B cell (primary cell): ENCODE results near the gene GTF2H4. TPM values are rescaled to one million over a fixed set of nuclear protein-coding genes. Genes with fewer than 3 reads are reported as not detected.

Experiments
- ATAC-seq: fragments of 200-7000 bp; cut with Tn5 transposase; one replicate; pipeline ENCODE4 v1.10.0; 2021; ENCODE audit warnings: low read depth, mild to moderate bottlenecking, moderate number of reproducible peaks, moderate library complexity
- CTCF ChIA-PET: fragments of 350-600 bp; sonication (Branson Sonifier 250); formaldehyde crosslinking; loops from one replicate; lab custom pipeline; 2021; ENCODE audit warnings: antibody characterized with exemption, inconsistent platforms; lab: Charles Lee
- POLR2A ChIA-PET: fragments of 350-600 bp; sonication (Branson Sonifier 250); formaldehyde crosslinking; loops from one replicate; lab custom pipeline; 2021; ENCODE audit warnings: antibody characterized with exemption; lab: Charles Lee
- DNase-seq: peaks from one replicate; pipeline ENCODE4 v3.0.0; 2013
- H2AFZ ChIP-seq: 2 replicates; pipeline ENCODE4 v1.6.1; 2012; ENCODE audit warnings: mild to moderate bottlenecking, low read depth, low read length; ENCODE audit not compliant: insufficient read depth, poor library complexity, severe bottlenecking
- H3K27ac ChIP-seq, 2 donors: 1 replicate in 1 of 2; 2 replicates in 1 of 2; pipeline ENCODE4 v1.5.1; 2012 to 2013; ENCODE audit warnings: low read length in 2 of 2, mild to moderate bottlenecking in 2 of 2, moderate library complexity in 1 of 2
- H3K27me3 ChIP-seq, 4 experiments: fragments of 200-600 bp in 1 of 4; sonication (generic) in 1 of 4; replicated peaks in 1 of 4; 1 replicate in 2 of 4; 2 replicates in 2 of 4; pipeline versions ENCODE4 v1.6.1 to v1.7.0; 2013 to 2016; ENCODE audit warnings: low read length in 3 of 4, mild to moderate bottlenecking in 2 of 4, mixed read lengths in 1 of 4, moderate library complexity in 1 of 4; ENCODE audit not compliant: insufficient read depth in 4 of 4, control insufficient read depth in 3 of 4; ENCODE audit errors: control extremely low read depth in 1 of 4
- H3K36me3 ChIP-seq, 2 experiments: replicated peaks in 1 of 2; 1 replicate in 1 of 2; 2 replicates in 1 of 2; pipeline versions ENCODE4 v1.6.1 to v1.7.1; 2013; ENCODE audit warnings: low read length in 1 of 2; ENCODE audit not compliant: insufficient read depth in 2 of 2, control insufficient read depth in 1 of 2; ENCODE audit errors: control extremely low read depth in 1 of 2, extremely low read depth in 1 of 2
- H3K4me1 ChIP-seq, 2 donors: fragments of 200-600 bp in 1 of 2; sonication (generic) in 1 of 2; 1 replicate in 1 of 2; 2 replicates in 1 of 2; pipeline versions ENCODE4 v1.5.1 to v1.6.1; 2013 to 2017; ENCODE audit warnings: low read length in 2 of 2; ENCODE audit not compliant: control insufficient read depth in 2 of 2, insufficient read depth in 2 of 2
- H3K4me2 ChIP-seq: replicated peaks from 2 replicates; pipeline ENCODE3; 2012; ENCODE audit warnings: mild to moderate bottlenecking, low read depth, low read length; ENCODE audit not compliant: poor library complexity, severe bottlenecking
- H3K4me3 ChIP-seq, 5 experiments: fragments of 200-600 bp in 1 of 5; sonication (generic) in 1 of 5; 1 replicate in 3 of 5; 2 replicates in 2 of 5; pipeline versions ENCODE4 v1.5.1 to v1.7.0; 2011 to 2016; ENCODE audit warnings: low read length in 4 of 5, mild to moderate bottlenecking in 4 of 5, low read depth in 2 of 5, control low read depth in 1 of 5, moderate library complexity in 1 of 5; ENCODE audit not compliant: insufficient read depth in 1 of 5; ENCODE audit errors: control extremely low read depth in 1 of 5, extremely low read depth in 1 of 5
- H3K79me2 ChIP-seq: fragments of 200-600 bp; sonication (generic); one replicate; pipeline ENCODE4 v1.6.0; 2016; ENCODE audit warnings: low read length; ENCODE audit not compliant: control insufficient read depth, insufficient read depth
- H3K9ac ChIP-seq: fragments of 200-600 bp; sonication (generic); 2 replicates; pipeline ENCODE4 v1.6.1; 2017; ENCODE audit warnings: mild to moderate bottlenecking, low read length, moderate library complexity
- H3K9me3 ChIP-seq, 3 donors: one replicate each; pipeline versions ENCODE4 v1.6.1 to v1.7.1; 2013; ENCODE audit warnings: low read length in 2 of 3; ENCODE audit not compliant: control insufficient read depth in 2 of 3, insufficient read depth in 1 of 3; ENCODE audit errors: control extremely low read depth in 1 of 3
- H4K20me1 ChIP-seq: 2 replicates; pipeline ENCODE4 v1.6.0; 2012; ENCODE audit warnings: mild to moderate bottlenecking, low read length; ENCODE audit not compliant: insufficient read depth, control insufficient read depth, poor library complexity, severe bottlenecking
- H3K27ac Mint-ChIP-seq: one replicate; pipeline ENCODE4 v1.8.0; 2021; ENCODE audit warnings: mixed read lengths
- H3K27me3 Mint-ChIP-seq: one replicate; pipeline ENCODE4 v1.8.0; 2021; ENCODE audit warnings: mixed read lengths
- H3K4me1 Mint-ChIP-seq: one replicate; pipeline ENCODE4 v1.8.0; 2021; ENCODE audit warnings: mixed read lengths
- H3K4me3 Mint-ChIP-seq: one replicate; pipeline ENCODE4 v1.8.0; 2021; ENCODE audit warnings: mixed read lengths
- H3K9me3 Mint-ChIP-seq: one replicate; pipeline ENCODE4 v1.8.0; 2022; ENCODE audit warnings: mixed read lengths; ENCODE audit not compliant: insufficient read depth
- EZH2 ChIP-seq: IDR thresholded peaks from 2 replicates; pipeline ENCODE4 v1.6.1; 2012; ENCODE audit warnings: borderline replicate concordance, low read depth, mild to moderate bottlenecking, moderate library complexity, low read length; ENCODE audit not compliant: insufficient read depth, poor library complexity, severe bottlenecking
- WGBS: methylation state at CpG from one replicate; pipeline ENCODE4 v1.1.5; 2013; ENCODE audit warnings: missing lambda C conversion rate; ENCODE audit not compliant: insufficient coverage; 5-methylcytosine and 5-hydroxymethylcytosine counted together
- intact Hi-C: fragments of 100-400 bp; cut with micrococcal nuclease; formaldehyde crosslinking; loops from one replicate; pipeline ENCODE4 v1.10.0; 2022
- polyA plus RNA-seq: library from polyadenylated mRNA; depleted of rRNA; stranded (reverse); fragments of >200 nt; gene quantifications from 2 replicates; pipeline ENCODE4 v1.2.3, GENCODE V29; 2012
- total RNA-seq, 2 donors: library from RNA; stranded (reverse); fragments of 120-200 nt in 1 of 2; gene quantifications; 1 replicate in 1 of 2; 2 replicates in 1 of 2; pipeline versions ENCODE4 v1.2.3 to v1.2.4, GENCODE V29; 2013 to 2022
- TF ChIP-seq, protein P1 (sequence below): fragments of 200-600 bp; IDR thresholded peaks from one replicate; pipeline ENCODE4 v1.8.0; 2022; ENCODE audit warnings: antibody characterized with exemption, mild to moderate bottlenecking

Gene GTF2H4
- total and polyA plus RNA-seq, 2 donors (not counting 1 experiment from before 2014, with no cell fraction given), result 30.2 to 38.4 TPM

GRCh38 chr6:30876039-30876730, 31.8 kb upstream of the GTF2H4 start:
- Mint-ChIP-seq H3K27me3 (peaks cover 8% of the 10 kb centered on the region), H3K9me3 (peaks cover 6% of the 10 kb centered on the region), H3K4me1 (peaks cover 24% of the 10 kb centered on the region), H3K27ac (no peak overlapping the region), H3K4me3 (no peak overlapping the region)
- Histone ChIP-seq H3K4me3 (no peak overlapping the region), H3K4me2 (no peak overlapping the region), H3K9ac (no peak overlapping the region), H3K9me3 (peaks cover 0 to 7% (median 2%) of the 10 kb centered on the region in 3 donors), H3K79me2 (no peaks in the 10 kb centered on the region), H3K36me3 (no peaks in the 10 kb centered on the region), H3K4me1 (peaks cover 18 to 19% of the 10 kb centered on the region in 2 donors), H4K20me1 (no peaks in the 10 kb centered on the region), H3K27me3 (no peaks in the 10 kb centered on the region), H3K27ac (no peak overlapping the region), H2AFZ (no peak overlapping the region)
- no peak for ATAC-seq
- intact Hi-C loops, result loop anchor here (2.0 to 5.0 kb wide), 2 partner anchors 131 to 199 kb away; partner anchors contain the start of gene IER3
- TF ChIP-seq EZH2, result no peak
- TF ChIP-seq, protein P1, sequence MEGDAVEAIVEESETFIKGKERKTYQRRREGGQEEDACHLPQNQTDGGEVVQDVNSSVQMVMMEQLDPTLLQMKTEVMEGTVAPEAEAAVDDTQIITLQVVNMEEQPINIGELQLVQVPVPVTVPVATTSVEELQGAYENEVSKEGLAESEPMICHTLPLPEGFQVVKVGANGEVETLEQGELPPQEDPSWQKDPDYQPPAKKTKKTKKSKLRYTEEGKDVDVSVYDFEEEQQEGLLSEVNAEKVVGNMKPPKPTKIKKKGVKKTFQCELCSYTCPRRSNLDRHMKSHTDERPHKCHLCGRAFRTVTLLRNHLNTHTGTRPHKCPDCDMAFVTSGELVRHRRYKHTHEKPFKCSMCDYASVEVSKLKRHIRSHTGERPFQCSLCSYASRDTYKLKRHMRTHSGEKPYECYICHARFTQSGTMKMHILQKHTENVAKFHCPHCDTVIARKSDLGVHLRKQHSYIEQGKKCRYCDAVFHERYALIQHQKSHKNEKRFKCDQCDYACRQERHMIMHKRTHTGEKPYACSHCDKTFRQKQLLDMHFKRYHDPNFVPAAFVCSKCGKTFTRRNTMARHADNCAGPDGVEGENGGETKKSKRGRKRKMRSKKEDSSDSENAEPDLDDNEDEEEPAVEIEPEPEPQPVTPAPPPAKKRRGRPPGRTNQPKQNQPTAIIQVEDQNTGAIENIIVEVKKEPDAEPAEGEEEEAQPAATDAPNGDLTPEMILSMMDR, result no peak
- WGBS, result 100% methylated on average over 2 of the region's 4 CpGs
- POLR2A ChIA-PET, result no interaction called here
- CTCF ChIA-PET, result interaction anchor here (1.0 to 6.2 kb wide), 8 partner anchors 10 to 211 kb away, joined by 3 to 53 read pairs (median 5); partner anchors contain the start of gene VARS2
- no peak for DNase-seq
